ELF-1 (cell line): ENCODE results near the gene ZNF518B.

Experiments used
- DNase-seq: peaks from one replicate; pipeline ENCODE4 v3.0.0-alpha.2; 2016; ENCODE audit warnings: low read depth, low spot score

The ZNF518B gene

GRCh38 chr4:10458177-10458576 lies 951 bp upstream of the ZNF518B start:
- DNase-seq, result peak; percentile 63

DNA sequence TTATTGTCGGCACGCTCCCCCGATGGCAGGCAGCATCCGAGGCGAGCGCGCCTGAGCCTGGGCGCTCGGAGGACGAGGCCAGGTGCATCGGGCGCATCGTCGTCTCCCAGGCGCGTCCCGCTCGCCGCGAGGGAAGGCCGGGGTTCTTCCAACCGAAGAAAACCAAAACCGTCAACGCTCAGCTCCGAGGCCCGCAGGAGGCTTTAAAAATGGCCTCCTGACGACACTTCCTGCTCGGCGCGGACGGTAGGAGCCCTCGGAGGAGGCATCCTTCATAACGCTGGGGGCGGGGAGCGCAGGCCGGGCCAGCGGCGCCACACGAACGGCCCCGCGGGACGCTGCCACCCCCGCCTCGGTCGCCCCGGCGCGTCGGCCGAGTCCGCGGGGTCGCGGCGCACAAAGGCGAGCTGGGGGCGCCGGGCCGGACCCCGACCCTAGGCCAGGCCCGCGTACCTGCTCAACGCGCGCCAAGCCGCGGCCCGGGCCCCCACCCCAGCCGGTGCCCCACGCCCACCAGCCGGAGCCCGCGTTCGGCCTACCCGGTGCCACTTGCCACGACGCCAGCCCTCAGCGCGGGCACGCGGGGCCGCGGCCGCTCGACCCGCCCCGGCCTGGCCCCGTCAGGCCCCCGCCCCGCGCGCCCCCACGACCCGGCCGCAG lies 501 bp downstream of the ZNF518B start:
- DNase-seq, result peak; percentile 55

DNA sequence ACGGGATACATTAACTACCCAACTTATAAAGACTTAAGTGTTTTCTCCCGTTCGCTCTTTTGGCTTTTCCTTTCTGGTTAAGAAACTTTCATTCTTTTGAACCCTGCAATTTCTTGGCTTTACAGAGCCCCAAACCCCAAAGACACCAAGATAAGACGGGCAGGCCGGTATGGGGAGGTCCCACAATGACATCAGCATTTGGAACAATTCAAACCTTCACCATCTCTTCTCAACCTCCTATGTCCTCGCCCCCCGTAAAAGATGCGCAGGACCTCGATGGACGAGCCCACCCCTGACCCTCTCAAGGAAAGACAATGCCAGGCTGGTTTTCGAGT lies 999 bp downstream of the ZNF518B start:
- DNase-seq, result no peak

DNA sequence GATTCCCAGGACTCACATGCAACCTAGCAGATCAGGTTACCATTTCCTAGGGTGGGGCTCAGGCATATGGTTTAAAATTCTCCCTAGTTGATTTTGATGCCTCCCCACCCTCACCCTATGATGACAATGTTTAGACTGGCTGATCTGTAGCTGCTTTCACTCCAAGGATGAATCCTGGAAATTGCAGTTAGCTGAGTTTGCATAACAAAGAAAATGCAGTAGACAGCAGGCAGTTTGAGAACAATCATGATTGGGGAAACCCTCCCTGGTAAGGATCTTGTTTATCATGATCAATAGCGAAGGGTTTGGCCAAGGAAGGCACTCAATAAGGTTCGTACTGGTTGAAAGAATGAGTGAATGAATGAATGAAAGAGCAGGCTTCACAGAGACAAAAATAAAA lies 2.1 kb downstream of the ZNF518B start:
- no peak for DNase-seq

GRCh38 chr4:10454726-10455125 lies 2.5 kb downstream of the ZNF518B start:
- DNase-seq, result no peak

DNA sequence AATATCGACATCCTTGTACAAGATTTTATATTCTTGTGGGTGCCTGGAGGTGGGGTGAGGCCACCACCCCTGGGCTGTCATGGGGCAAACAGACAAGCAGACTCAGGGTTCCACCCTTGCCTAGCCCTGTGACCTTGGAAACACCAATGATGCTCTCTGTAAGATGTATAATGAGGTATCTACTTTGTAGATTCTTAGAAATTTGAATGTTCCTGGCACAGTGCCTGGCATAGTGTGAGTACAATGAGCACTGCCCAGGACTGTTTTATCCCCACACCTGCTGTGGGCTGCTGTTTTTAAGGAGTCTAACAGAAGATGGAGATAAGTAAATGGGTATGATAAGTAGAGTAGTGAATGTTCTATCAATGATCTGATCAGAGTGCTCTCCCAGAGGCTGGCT lies 3.1 kb downstream of the ZNF518B start:
- no peak for DNase-seq

GRCh38 chr4:10448991-10449390 lies 8.2 kb downstream of the ZNF518B start:
- DNase-seq, result peak; percentile 50

- DNase-seq, result no peak
These were observed 14.2 kb downstream of the ZNF518B start for GRCh38 chr4:10442976-10443375.

DNA sequence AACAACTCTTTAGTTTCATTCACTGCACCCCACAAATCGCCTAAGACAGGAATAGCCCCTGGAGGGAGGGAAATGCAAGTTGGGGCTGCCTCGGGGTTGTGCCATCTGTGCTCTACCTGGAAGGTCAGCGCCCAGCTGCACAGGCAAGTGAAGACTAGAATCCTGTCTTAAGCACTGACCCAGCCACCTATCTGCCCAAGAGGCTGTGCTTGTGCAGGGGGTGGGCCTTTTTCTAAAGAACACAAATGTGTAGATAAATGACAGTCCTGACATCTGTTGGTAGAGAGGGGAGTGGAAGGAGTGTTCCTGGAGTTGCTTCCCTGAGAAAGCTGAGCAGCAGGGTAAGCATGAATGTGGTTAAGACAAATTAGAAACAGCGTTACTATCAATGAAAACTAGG lies 15.7 kb downstream of the ZNF518B start:
- no peak for DNase-seq

GRCh38 chr4:10438924-10439323 lies 18.3 kb downstream of the ZNF518B start:
- no peak for DNase-seq

DNA sequence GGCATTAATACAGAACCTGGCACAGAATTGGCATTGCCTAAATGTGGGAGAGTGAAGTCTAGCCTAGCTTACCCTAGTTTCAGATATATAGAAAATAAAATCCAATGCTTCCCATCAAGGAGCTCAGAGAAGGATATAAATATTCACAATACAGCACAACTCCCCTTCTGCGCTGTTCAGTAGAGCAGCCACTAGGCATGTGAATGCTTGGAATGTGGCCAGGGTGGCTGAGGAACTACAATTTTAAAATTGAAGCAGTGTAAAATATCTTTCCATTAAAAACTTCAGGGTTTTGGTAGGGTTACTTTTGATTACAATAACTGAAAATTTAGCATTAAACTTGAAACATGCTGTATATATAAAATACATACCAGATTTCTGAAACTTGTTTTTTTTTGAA lies 19.5 kb downstream of the ZNF518B start:
- DNase-seq, result no peak

- DNase-seq, result peak; percentile 77
These were observed 29.5 kb downstream of the ZNF518B start for GRCh38 chr4:10427680-10428079.

GRCh38 chr4:10421344-10422055 lies 35.7 kb downstream of the ZNF518B start:
- DNase-seq, result peak; percentile 48

DNA sequence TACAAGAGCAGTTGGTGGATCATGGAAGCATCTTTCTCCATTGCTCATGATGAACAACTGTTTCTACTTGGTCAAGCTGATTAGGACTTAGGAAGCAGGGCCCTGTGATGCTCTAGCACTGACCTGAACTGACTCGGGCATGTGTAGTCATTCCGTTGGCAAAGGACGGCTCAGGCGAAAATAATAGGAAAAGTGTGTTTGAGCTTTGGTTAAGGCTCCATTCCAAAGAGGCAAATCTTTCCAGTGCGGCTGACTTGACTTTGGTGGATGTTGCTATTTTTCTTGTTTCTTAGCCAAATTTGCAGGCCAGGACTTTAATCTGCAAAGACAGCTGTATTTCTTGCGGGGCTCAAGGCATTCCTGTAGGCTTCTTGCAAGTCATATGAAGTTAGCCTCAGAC lies 39.5 kb downstream of the ZNF518B start:
- DNase-seq, result no peak

DNA sequence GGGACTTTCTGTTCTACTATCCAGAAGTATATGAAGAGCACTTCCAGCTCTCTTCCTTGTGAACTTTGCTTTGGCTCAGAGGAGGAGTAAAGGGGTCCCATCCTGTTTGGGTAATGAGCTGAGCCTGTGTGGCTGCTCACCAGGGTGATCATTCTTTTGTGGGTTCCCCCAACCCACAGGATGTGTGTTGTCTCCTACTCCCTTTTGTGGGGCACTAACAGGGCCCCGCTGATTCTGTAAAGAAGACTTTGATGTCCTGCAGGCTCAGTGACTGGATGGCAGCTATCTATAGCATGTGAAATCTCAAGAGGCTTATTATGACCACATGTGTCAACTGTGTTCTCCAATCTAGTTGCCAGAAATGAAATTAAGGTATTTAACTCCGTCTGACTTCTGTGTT lies 40.8 kb downstream of the ZNF518B start:
- no peak for DNase-seq

- no peak for DNase-seq
These were observed 44.0 kb downstream of the ZNF518B start for GRCh38 chr4:10413177-10413576.

DNA sequence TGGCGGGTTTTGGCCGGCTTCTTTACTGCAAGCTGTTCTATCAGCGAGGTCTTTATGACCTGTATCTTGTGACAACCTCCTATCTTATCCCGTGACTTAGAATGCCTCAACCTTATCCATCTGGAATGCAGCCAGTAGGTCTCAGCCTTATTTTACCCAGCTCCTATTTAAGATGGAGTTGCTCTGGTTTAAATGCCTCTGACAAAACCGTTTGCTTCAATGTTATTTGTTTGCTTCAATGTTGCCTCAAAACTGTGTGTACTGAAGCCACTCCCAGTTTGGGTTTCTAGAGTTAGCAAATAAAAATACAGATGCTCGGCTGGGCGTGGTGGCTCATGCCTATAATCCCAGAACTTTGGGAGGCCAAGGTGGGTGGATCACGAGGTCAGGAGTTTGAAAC lies 51.6 kb downstream of the ZNF518B start:
- DNase-seq, result no peak

- peak; percentile 12 for DNase-seq
These were observed 53.4 kb downstream of the ZNF518B start for GRCh38 chr4:10403633-10404445.

GRCh38 chr4:10395971-10396580 lies 61.1 kb downstream of the ZNF518B start:
- no peak for DNase-seq
